ENCODE data around the gene RBMS1.

- no peak for TF ChIP-seq CTCF (IDR thresholded peaks at IDR 0.05)
- TF ChIP-seq POLR2A (IDR thresholded peaks at IDR 0.05), result no peak
These were observed 36.0 kb downstream of the RBMS1 start for GRCh38 chr2:160457588-160457987.

Data from esophagus squamous epithelium (tissue), 4 donors.